Bronchial epithelial cell (primary cell): Measurements from ENCODE around the gene LRRC27. TPM values are rescaled to one million over a fixed set of nuclear protein-coding genes. Genes with fewer than 3 reads are reported as not detected.

Source experiments
- DNase-seq: peaks from one replicate; pipeline ENCODE4 v3.0.0-alpha.2; 2010; ENCODE audit warnings: low read depth
- FAIRE-seq: peaks from 2 replicates; lab custom pipeline; 2011; peaks lifted over from hg19 to GRCh38; lab: Jason Lieb, UNC
- H3K27me3 ChIP-seq: 2 replicates; pipeline ENCODE4 v1.5.1; 2011; ENCODE audit warnings: low read length; ENCODE audit not compliant: control insufficient read depth, insufficient read depth
- H3K36me3 ChIP-seq: 2 replicates; pipeline ENCODE4 v1.5.1; 2011; ENCODE audit warnings: low read length; ENCODE audit not compliant: control insufficient read depth, insufficient read depth
- H3K4me3 ChIP-seq: 2 replicates; pipeline ENCODE4 v1.5.1; 2011; ENCODE audit warnings: mild to moderate bottlenecking, low read depth, low read length, control low read depth
- CTCF ChIP-seq: IDR thresholded peaks from 2 replicates; pipeline ENCODE4 v1.5.1; 2011; ENCODE audit warnings: mild to moderate bottlenecking, moderate library complexity, low read length, control low read depth, inconsistent platforms; ENCODE audit not compliant: insufficient read depth, severe bottlenecking
- total RNA-seq: library from RNA; depleted of rRNA; stranded (reverse); fragments of >200 nt; gene quantifications from 2 replicates; pipeline ENCODE4 v1.2.1, GENCODE V29; 2014

Gene LRRC27
- total RNA-seq, 1 donor from 2014 or later, result 4.7 TPM

GRCh38 chr10:132421847-132422751, 90.1 kb downstream of the LRRC27 start:
- Histone ChIP-seq H3K36me3 (no peaks in the 10 kb centered on the region), H3K27me3 (no peaks in the 10 kb centered on the region), H3K4me3 (no peak overlapping the region)
- DNase-seq (no peak), FAIRE-seq (no peak)
- TF ChIP-seq CTCF, result no peak

DNA sequence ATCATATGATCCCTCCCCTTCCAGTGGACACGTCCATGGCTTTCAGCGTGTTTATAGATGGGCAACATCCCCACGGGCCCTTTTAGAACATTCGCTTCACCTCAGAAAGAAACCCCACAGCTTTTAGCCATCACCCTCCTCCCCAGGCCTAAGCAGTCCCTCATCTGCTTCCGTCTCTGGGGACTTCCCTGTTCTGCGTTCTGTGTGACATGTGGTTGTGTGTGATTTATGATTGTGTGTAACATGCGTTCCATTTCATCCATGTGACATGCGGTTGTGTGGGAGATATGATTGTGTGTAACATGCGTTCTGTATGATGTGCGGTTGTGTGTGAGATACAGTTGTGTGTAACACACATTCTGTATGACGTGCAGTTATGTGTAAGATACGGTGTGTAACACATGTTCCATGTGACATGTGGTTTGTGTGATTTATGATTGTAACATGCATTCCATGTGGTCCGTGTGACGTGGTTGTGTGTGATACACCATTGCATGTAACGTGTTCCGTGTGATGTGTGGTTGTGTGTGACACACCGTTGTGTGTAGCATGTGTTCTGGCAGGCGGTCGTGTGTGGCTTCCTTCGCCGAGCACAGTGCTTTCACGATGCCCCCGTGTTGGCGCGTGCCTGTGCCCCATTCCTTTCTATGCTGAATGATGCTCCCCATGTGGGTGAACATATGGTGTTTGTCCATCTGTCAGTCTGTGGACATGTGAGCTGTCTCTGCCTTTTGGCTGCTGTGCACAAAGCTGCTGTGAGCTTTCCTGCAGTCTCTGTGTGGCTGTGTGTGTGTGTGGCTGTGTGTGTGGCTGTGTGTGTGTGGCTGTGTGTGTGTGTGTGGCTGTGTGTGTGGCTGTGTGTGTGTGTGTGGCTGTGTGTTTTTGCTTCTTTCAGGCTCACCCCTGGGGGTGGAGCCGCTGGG, 91.2 kb downstream of the LRRC27 start:
- no peaks in the 10 kb centered on the region for H3K36me3 ChIP-seq
- no peak for DNase-seq
- TF ChIP-seq CTCF, result no peak
- peak; percentile 97 for FAIRE-seq
- no peak overlapping the region for H3K4me3 ChIP-seq
- H3K27me3 ChIP-seq, result no peaks in the 10 kb centered on the region

- H3K4me3 ChIP-seq, result no peak overlapping the region
- FAIRE-seq (no peak), DNase-seq (peak; percentile 72)
- H3K27me3 ChIP-seq, result no peaks in the 10 kb centered on the region
- H3K36me3 ChIP-seq, result no peaks in the 10 kb centered on the region
- no peak for TF ChIP-seq CTCF
These were observed 92.2 kb downstream of the LRRC27 start for GRCh38 chr10:132423966-132424861.

DNA sequence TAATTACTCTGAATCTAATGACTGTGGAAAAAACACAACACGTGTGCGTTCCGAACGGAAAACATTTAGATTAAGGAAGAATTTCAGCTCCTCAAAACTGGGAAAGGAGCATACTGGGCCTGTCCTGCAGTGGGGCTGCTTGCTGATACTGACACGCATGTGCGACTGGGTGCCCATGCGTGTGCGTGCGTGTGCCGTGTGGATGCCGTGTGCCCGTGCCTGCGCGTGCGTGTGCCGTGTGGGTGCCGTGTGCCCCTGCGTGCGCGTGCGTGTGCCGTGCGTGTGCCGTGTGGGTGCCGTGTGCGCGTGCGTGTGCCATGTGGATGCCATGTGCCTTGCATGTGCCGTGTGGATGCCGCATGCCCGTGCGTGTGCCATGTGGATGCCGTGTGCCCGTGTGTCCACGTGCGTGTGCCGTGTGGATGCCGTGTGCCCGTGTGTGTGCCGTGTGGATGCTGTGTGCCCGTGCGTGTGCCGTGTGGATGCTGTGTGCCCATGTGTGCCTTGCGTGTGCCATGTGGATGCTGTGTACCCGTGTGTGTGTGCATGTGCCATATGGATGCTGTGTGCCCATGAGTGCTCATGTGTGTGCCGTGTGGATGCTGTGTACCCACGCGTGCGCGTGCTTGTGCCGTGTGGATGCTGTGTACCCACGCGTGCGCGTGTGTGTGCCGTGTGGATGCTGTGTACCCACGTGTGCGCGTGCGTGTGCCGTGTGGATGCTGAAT, 93.2 kb downstream of the LRRC27 start:
- Histone ChIP-seq H3K27me3 (no peaks in the 10 kb centered on the region), H3K36me3 (no peaks in the 10 kb centered on the region), H3K4me3 (no peak overlapping the region)
- FAIRE-seq (peak; percentile 97), DNase-seq (no peak)
- TF ChIP-seq CTCF, result no peak

DNA sequence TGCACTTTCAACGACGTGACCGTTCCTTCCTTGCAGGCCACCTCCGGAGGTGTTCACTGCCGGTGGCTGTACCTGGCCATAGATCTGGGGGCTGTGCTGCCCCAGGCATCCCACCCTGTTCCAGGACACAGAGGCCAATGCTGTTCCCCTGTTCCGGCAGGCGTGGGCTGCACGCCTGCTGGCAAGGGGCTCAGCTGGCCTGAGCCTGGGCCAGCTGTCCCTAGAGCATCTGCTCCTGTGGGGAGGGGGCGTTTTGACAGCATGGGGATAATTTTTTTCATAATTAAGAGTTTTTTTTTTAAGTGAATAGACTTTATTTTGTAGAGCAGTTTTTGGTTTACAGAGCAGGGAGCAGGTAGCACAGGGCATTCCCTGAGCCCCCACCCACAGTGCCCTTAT, 93.8 kb downstream of the LRRC27 start:
- Histone ChIP-seq H3K27me3 (no peaks in the 10 kb centered on the region), H3K4me3 (no peak overlapping the region), H3K36me3 (no peaks in the 10 kb centered on the region)
- DNase-seq (no peak), FAIRE-seq (no peak)
- TF ChIP-seq CTCF, result no peak
